ENCODE results near the gene ARHGAP23. TPM values are rescaled to one million over a fixed set of nuclear protein-coding genes. Genes with fewer than 3 reads are reported as not detected.

ARHGAP23 gene
- total RNA-seq, 1 experiment from 2014 or later: 31.7 TPM

Other genes with a start within 250 kb of the ARHGAP23 start
- not detected in 2 replicates for gene TBC1D3, start 235.9 kb upstream of the ARHGAP23 start, total RNA-seq (2014; rRNA removed)
- 34.4 and 40.3 TPM in 2 replicates for gene MRPL45, start 131.3 kb upstream of the ARHGAP23 start, total RNA-seq (2014; rRNA removed)
- gene GPR179, start 84.5 kb upstream of the ARHGAP23 start, total RNA-seq (2014; rRNA removed): under 0.01 TPM in 1 of 2 replicates, not detected in the other
- gene SOCS7, start 76.6 kb upstream of the ARHGAP23 start, total RNA-seq (2014; rRNA removed): 9.4 and 10.1 TPM in 2 replicates
- gene SRCIN1, start 177.5 kb downstream of the ARHGAP23 start, total RNA-seq (2014; rRNA removed): not detected in 2 replicates
- 2.6 and 2.7 TPM in 2 replicates for gene EPOP, start 246.5 kb downstream of the ARHGAP23 start, total RNA-seq (2014; rRNA removed)

All from LHCN-M2 (cell line).